Mucosa of rectum (tissue), 2 donors: Measurements from ENCODE around the gene CACTIN.

ENCODE experiments used
- H3K27ac ChIP-seq, 2 donors: one replicate each; pipeline ENCODE4 v1.7.0; 2013; ENCODE audit warnings: inconsistent platforms in 2 of 2, low read depth in 2 of 2, low read length in 2 of 2
- H3K27me3 ChIP-seq, 2 donors: one replicate each; pipeline ENCODE4 v1.7.0; 2013; ENCODE audit warnings: low read length in 2 of 2; ENCODE audit not compliant: control insufficient read depth in 2 of 2, insufficient read depth in 2 of 2
- H3K36me3 ChIP-seq, 2 donors: one replicate each; pipeline ENCODE4 v1.7.0; 2013; ENCODE audit warnings: low read length in 2 of 2; ENCODE audit not compliant: control insufficient read depth in 2 of 2, insufficient read depth in 2 of 2
- H3K4me1 ChIP-seq, 2 donors: one replicate each; pipeline ENCODE4 v1.7.0; 2013; ENCODE audit warnings: low read length in 2 of 2, mild to moderate bottlenecking in 1 of 2; ENCODE audit not compliant: control insufficient read depth in 2 of 2, insufficient read depth in 2 of 2
- H3K4me3 ChIP-seq, 2 donors: one replicate each; pipeline ENCODE4 v1.7.0; 2013; ENCODE audit warnings: low read length in 2 of 2
- H3K9ac ChIP-seq, 2 donors: one replicate each; pipeline ENCODE4 v1.7.0; 2013; ENCODE audit warnings: low read length in 2 of 2, low read depth in 1 of 2, mild to moderate bottlenecking in 1 of 2
- H3K9me3 ChIP-seq, 2 donors: one replicate each; pipeline ENCODE4 v1.7.0; 2013; ENCODE audit warnings: low read length in 2 of 2; ENCODE audit not compliant: control insufficient read depth in 2 of 2
- donor health status: healthy.
- donor health status: Normal muscosa, but diverticular disease.

CACTIN gene

GRCh38 chr19:3609779-3610719 is 16.5 kb downstream of the CACTIN start:
- H3K9ac ChIP-seq, result no peak overlapping the region
- no peaks in the 10 kb centered on the region for H3K9me3 ChIP-seq
- H3K4me1 ChIP-seq, result peaks cover 3 to 7% of the 10 kb centered on the region in 2 donors
- no peak overlapping the region for H3K27ac ChIP-seq
- peaks cover 13 to 14% of the 10 kb centered on the region in 2 donors for H3K36me3 ChIP-seq
- peaks cover 0 to 5% of the 10 kb centered on the region in 2 donors for H3K27me3 ChIP-seq
- H3K4me3 ChIP-seq, result no peak overlapping the region

DNA sequence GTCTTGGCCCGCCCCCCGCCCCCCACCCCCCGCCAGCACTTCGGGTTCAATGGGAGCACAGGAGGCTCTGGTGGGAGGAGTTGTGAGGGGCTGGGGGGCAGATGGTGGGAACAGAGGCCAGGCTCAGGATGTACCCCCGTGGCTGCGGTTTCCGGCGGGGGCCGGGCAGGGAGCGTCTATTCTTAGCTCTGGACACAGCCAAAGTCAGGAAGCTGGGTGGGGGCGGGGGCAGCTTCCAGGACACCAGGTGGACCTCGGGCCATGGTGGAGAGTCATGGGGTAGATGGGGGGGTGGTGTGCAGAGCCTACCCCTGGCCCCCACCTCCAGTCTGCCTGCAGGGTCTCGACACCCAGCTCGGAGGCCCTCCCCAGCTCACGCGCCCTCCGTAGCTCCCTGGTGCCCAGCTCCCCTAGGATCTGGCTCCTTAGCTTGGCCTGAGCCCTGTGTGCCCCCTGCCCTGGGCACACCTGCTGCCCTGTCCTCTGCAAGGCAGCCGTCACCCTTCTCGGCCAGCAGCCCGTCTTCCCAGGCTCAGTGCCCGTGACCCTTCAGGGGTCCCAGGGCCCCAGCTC is 17.8 kb downstream of the CACTIN start:
- Histone ChIP-seq H3K36me3 (peaks cover 13 to 14% of the 10 kb centered on the region in 2 donors), H3K9me3 (no peaks in the 10 kb centered on the region), H3K9ac (no peak overlapping the region), H3K27me3 (peaks cover 0 to 5% of the 10 kb centered on the region in 2 donors), H3K27ac (no peak overlapping the region), H3K4me3 (no peak overlapping the region), H3K4me1 (peaks cover 3 to 7% of the 10 kb centered on the region in 2 donors)

GRCh38 chr19:3608079-3608641 is 18.4 kb downstream of the CACTIN start:
- Histone ChIP-seq H3K36me3 (peaks cover 13 to 14% of the 10 kb centered on the region in 2 donors), H3K9ac (no peak overlapping the region), H3K27me3 (peaks cover 0 to 5% of the 10 kb centered on the region in 2 donors), H3K4me3 (no peak overlapping the region), H3K4me1 (peaks cover 3 to 7% of the 10 kb centered on the region in 2 donors), H3K27ac (no peak overlapping the region), H3K9me3 (no peaks in the 10 kb centered on the region)

GRCh38 chr19:3607303-3608078 is 19.1 kb downstream of the CACTIN start:
- H3K27ac ChIP-seq, result peak overlapping the region; percentile 32 to 38
- peaks cover 13 to 14% of the 10 kb centered on the region in 2 donors for H3K36me3 ChIP-seq
- peaks cover 0 to 5% of the 10 kb centered on the region in 2 donors for H3K27me3 ChIP-seq
- H3K4me3 ChIP-seq, result peak overlapping the region; percentile 25 to 39
- H3K4me1 ChIP-seq, result peaks cover 3 to 7% of the 10 kb centered on the region in 2 donors
- peak overlapping the region; percentile 15 to 23 for H3K9ac ChIP-seq
- no peaks in the 10 kb centered on the region for H3K9me3 ChIP-seq

GRCh38 chr19:3606690-3607289 is 19.8 kb downstream of the CACTIN start, which contains the start of gene TBXA2R:
Gene TBXA2R (minus strand): TSS chr19:3606875. CDS start chr19:3600634, 6,241 bp downstream.
- H3K4me1 ChIP-seq, result peaks cover 3 to 7% of the 10 kb centered on the region in 2 donors
- H3K27me3 ChIP-seq, result peaks cover 0 to 5% of the 10 kb centered on the region in 2 donors
- H3K4me3 ChIP-seq, result peak within 1 kb of the TSS; percentile 26 to 64
- H3K9ac ChIP-seq, result peak within 1 kb of the TSS; percentile 23 to 32
- peaks cover 8% of the 10 kb centered on the region in 2 donors for H3K36me3 ChIP-seq
- no peaks in the 10 kb centered on the region for H3K9me3 ChIP-seq
- peak within 1 kb of the TSS; percentile 32 to 38 for H3K27ac ChIP-seq

- H3K4me3 ChIP-seq, result peak overlapping the region; percentile 26 to 64
- peaks cover 0 to 5% of the 10 kb centered on the region in 2 donors for H3K27me3 ChIP-seq
- peaks cover 2% of the 10 kb centered on the region in 2 donors for H3K36me3 ChIP-seq
- peaks cover 3 to 7% of the 10 kb centered on the region in 2 donors for H3K4me1 ChIP-seq
- H3K9me3 ChIP-seq, result no peaks in the 10 kb centered on the region
- peak overlapping the region in 1 of 2 donors; percentile 32 for H3K9ac ChIP-seq
- H3K27ac ChIP-seq, result peak overlapping the region in 1 of 2 donors; percentile 38
Observed at GRCh38 chr19:3606174-3606689, 20.4 kb downstream of the CACTIN start.

- H3K4me3 ChIP-seq, result peak overlapping the region; percentile 26 to 64
- peaks cover 0 to 5% of the 10 kb centered on the region in 2 donors for H3K27me3 ChIP-seq
- no peaks in the 10 kb centered on the region for H3K36me3 ChIP-seq
- H3K9me3 ChIP-seq, result no peaks in the 10 kb centered on the region
- H3K4me1 ChIP-seq, result peaks cover 3 to 7% of the 10 kb centered on the region in 2 donors
- H3K9ac ChIP-seq, result peak overlapping the region in 1 of 2 donors; percentile 32
- peak overlapping the region in 1 of 2 donors; percentile 38 for H3K27ac ChIP-seq
Observed at GRCh38 chr19:3605770-3606169, 20.8 kb downstream of the CACTIN start.

DNA sequence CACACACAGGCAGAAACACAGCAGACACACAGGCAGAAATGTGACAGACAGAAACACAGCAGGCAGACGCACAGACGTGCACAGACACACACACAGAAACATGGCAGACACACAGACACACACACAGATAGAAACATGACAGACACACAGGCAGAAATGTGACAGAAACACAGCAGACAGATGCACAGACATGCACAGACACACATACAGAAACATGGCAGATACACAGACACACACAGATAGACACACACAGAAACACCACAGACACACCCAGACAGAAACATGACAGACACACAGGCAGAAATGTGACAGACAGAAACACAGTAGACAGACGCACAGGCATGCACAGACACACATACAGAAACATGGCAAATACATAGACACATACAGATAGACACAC is 21.2 kb downstream of the CACTIN start:
- H3K4me1 ChIP-seq, result peaks cover 3 to 7% of the 10 kb centered on the region in 2 donors
- H3K36me3 ChIP-seq, result no peaks in the 10 kb centered on the region
- H3K9ac ChIP-seq, result no peak overlapping the region
- H3K27me3 ChIP-seq, result peaks cover 0 to 5% of the 10 kb centered on the region in 2 donors
- H3K9me3 ChIP-seq, result no peaks in the 10 kb centered on the region
- peak overlapping the region in 1 of 2 donors; percentile 38 for H3K27ac ChIP-seq
- H3K4me3 ChIP-seq, result peak overlapping the region in 1 of 2 donors; percentile 64

DNA sequence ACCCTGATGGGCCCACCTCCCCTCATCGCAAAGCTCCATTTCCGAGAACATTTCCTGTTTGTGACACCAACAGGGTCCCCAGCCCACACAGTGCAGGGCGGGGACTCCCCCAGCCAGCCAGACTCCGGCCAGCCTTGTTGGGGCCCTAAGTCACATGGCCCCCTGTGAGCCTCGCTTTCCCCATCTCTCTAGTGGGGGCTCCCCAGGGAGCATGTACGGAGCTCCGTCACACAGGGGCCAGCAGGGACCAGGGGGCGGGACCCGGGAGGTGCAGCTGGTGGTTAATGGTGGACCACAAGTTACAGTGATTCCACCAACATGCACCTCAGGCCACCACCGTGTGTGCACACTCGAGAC is 21.6 kb downstream of the CACTIN start:
- no peak overlapping the region for H3K27ac ChIP-seq

More for the DNA sequence above, 21.6 kb downstream of the CACTIN start:
- H3K9me3 ChIP-seq, result no peaks in the 10 kb centered on the region
- peak overlapping the region in 1 of 2 donors; percentile 53 for H3K4me3 ChIP-seq
- H3K36me3 ChIP-seq, result no peaks in the 10 kb centered on the region
- peaks cover 3 to 7% of the 10 kb centered on the region in 2 donors for H3K4me1 ChIP-seq
- H3K27me3 ChIP-seq, result peaks cover 0 to 5% of the 10 kb centered on the region in 2 donors
- H3K9ac ChIP-seq, result no peak overlapping the region
